Pancreas (tissue), 10 donors: ENCODE data around the gene TRIP12. TPM values are rescaled to one million over a fixed set of nuclear protein-coding genes. Genes with fewer than 3 reads are reported as not detected.
"Not testable (repeated sequence)": the region's sequence is repeated elsewhere in the genome, so short reads cannot be mapped to it uniquely, and the experiment has no call there.

Source experiments
- ATAC-seq, 4 donors: fragments of 200-7000 bp; cut with Tn5 transposase; one replicate each; pipeline versions ENCODE4 v1.8.0 to v1.9.1; 2020; ENCODE audit warnings: mild to moderate bottlenecking in 4 of 4, moderate library complexity in 4 of 4
- DNase-seq, 6 donors: peaks; one replicate each; pipeline ENCODE4 v3.0.0-alpha.2; 2020
- FAIRE-seq: peaks from 2 replicates; lab custom pipeline; 2012; peaks lifted over from hg19 to GRCh38; lab: Jason Lieb, UNC
- H3K27ac ChIP-seq, 4 donors: fragments of 200-600 bp; sonication (generic); 1 replicate in 3 of 4; 2 replicates in 1 of 4; pipeline versions ENCODE4 v1.5.0 to v1.8.0; 2020
- H3K27me3 ChIP-seq, 4 donors: fragments of 200-600 bp; one replicate each; pipeline ENCODE4 v1.8.0; 2021
- H3K36me3 ChIP-seq, 3 donors: fragments of 200-600 bp; sonication (generic) in 1 of 3; one replicate each; pipeline versions ENCODE4 v1.5.0 to v1.8.0; 2020 to 2021
- H3K4me1 ChIP-seq, 3 donors: fragments of 200-600 bp; one replicate each; pipeline ENCODE4 v1.8.0; 2021
- H3K4me3 ChIP-seq, 4 donors: fragments of 200-600 bp; sonication (generic) in 2 of 4; one replicate each; pipeline versions ENCODE4 v1.5.0 to v1.8.0; 2020 to 2021
- H3K9me3 ChIP-seq, 4 donors: fragments of 200-600 bp; one replicate each; pipeline ENCODE4 v1.8.0; 2021
- WGBS, 2 donors: extraction: QIAGEN DNeasy Blood & Tissue Kit; methylation state at CpG; one replicate each; pipeline ENCODE4 v1.1.7; 2013; 5-methylcytosine and 5-hydroxymethylcytosine counted together
- intact Hi-C, 3 donors: fragments of 100-400 bp; cut with DNase I; formaldehyde crosslinking; loops; one replicate each; pipeline versions ENCODE4 v1.11.1 to v1.14.2; 2022
- polyA plus RNA-seq, 2 donors: library from polyadenylated mRNA; stranded (reverse); fragments of 200-250 nt; gene quantifications; one replicate each; pipeline ENCODE4 v1.2.3, GENCODE V29; 2013
- total RNA-seq, 6 donors: library from RNA; stranded (reverse); fragmentation: NEBNext Ultra II Directional in 4 of 6; extraction: Animal tissue kit (Norgen Biotek cat#: 25700) in 4 of 6; gene quantifications; one replicate each; pipeline versions ENCODE4 v1.2.1 to v1.2.4, GENCODE V29; 2021 to 2023
- TF ChIP-seq, protein P1 (sequence below), 4 donors: fragments of 200-600 bp; sonication (generic) in 3 of 4; IDR thresholded peaks; one replicate each; pipeline versions ENCODE4 v1.5.0 to v1.8.0; 2021; ENCODE audit warnings: antibody characterized with exemption in 4 of 4
- donor health status: healthy with polysubstance abuse.
- donor health status: DM: no; HTN: no; CAD: no; lungs with moderate emphysema.
- donor health status: DM: no; HTN: no; CAD: no.
- donor health status: control.
- donor health status: control.
- donor health status: Bipolar disorder and iron deficiency.
- donor health status: DM: yes; HTN: yes; CAD: no.
- donor health status: DM: no; HTN: no; CAD: no.
- donor health status: DM: no; HTN: no; CAD: no.
- donor health status: DM: yes; HTN: yes; CAD: no.

Gene TRIP12
- total and polyA plus RNA-seq, 8 donors: 12.2 to 106 (median 58.6) TPM

DNA sequence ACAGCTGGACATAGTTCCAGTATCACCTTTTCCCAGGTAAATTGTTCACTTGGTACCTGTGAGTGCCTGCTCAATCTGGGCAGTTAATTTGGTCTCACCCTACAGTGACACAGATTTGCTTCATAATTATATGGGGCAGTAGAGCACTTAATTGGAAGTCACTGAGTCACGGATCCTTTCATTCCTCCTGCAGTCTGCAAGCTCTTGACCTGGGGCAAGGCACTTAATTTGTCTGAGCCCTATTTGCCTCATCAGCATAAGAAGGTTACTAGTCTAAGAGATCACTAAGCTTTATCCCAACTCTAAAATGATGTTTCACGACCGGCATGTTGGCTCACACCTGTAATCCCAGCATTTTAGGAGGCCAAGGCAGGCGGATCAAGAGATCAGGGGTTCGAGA lies 9.4 kb upstream of the TRIP12 start:
- Histone ChIP-seq H3K36me3 (no peaks in the 10 kb centered on the region), H3K9me3 (no peaks in the 10 kb centered on the region), H3K4me3 (no peak overlapping the region), H3K27ac (no peak overlapping the region), H3K27me3 (no peaks in the 10 kb centered on the region), H3K4me1 (no peaks in the 10 kb centered on the region)
- ATAC-seq (no peak), DNase-seq (no peak), FAIRE-seq (no peak)
- intact Hi-C loops: no loop called here
- TF ChIP-seq, protein P1, sequence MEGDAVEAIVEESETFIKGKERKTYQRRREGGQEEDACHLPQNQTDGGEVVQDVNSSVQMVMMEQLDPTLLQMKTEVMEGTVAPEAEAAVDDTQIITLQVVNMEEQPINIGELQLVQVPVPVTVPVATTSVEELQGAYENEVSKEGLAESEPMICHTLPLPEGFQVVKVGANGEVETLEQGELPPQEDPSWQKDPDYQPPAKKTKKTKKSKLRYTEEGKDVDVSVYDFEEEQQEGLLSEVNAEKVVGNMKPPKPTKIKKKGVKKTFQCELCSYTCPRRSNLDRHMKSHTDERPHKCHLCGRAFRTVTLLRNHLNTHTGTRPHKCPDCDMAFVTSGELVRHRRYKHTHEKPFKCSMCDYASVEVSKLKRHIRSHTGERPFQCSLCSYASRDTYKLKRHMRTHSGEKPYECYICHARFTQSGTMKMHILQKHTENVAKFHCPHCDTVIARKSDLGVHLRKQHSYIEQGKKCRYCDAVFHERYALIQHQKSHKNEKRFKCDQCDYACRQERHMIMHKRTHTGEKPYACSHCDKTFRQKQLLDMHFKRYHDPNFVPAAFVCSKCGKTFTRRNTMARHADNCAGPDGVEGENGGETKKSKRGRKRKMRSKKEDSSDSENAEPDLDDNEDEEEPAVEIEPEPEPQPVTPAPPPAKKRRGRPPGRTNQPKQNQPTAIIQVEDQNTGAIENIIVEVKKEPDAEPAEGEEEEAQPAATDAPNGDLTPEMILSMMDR (IDR thresholded peaks at IDR 0.05): no peak
- WGBS, 2 donors: 93 to 95% methylated on average over 5 of the region's 5 CpGs

DNA sequence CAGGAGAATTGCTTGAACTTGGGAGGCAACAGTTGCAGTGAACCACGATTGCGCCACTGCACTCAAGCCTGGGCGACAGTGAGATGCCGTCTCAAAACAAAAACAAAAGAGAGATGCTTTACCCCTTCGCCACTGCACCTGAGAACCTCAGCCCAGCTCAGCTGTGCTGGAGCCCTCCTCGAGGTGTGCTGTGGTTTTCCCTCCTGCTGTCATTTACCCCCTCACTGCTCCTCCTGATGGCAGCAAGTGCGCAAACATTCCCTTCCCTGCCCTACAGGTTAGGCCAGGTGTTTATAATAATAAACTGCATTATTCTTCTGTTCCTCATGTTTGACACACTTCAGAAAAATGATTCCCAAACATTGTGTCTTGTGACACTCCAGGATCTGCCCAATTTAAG lies 8.8 kb upstream of the TRIP12 start:
- H3K4me1 ChIP-seq: no peaks in the 10 kb centered on the region
- intact Hi-C loops: no loop called here
- no peaks in the 10 kb centered on the region for H3K9me3 ChIP-seq
- no peaks in the 10 kb centered on the region for H3K36me3 ChIP-seq
- H3K27ac ChIP-seq: no peak overlapping the region
- H3K27me3 ChIP-seq: no peaks in the 10 kb centered on the region
- H3K4me3 ChIP-seq: no peak overlapping the region
- ATAC-seq (no peak), FAIRE-seq (no peak), DNase-seq (no peak)
- TF ChIP-seq, protein P1 (IDR thresholded peaks at IDR 0.05): no peak
- WGBS, 2 donors: 86 to 88% methylated on average over 7 of the region's 7 CpGs

- intact Hi-C loops: no loop called here
- Histone ChIP-seq H3K27ac (no peak overlapping the region), H3K36me3 (no peaks in the 10 kb centered on the region), H3K9me3 (no peaks in the 10 kb centered on the region), H3K4me3 (no peak overlapping the region), H3K27me3 (no peaks in the 10 kb centered on the region), H3K4me1 (peaks cover 0 to 5% (median 3%) of the 10 kb centered on the region in 3 donors)
- DNase-seq (no peak), ATAC-seq (no peak), FAIRE-seq (no peak)
- WGBS, 2 donors: 69 to 77% methylated on average over 2 of the region's 2 CpGs
- TF ChIP-seq, protein P1 (IDR thresholded peaks at IDR 0.05): no peak
These were observed 6.1 kb upstream of the TRIP12 start for GRCh38 chr2:229927817-229928321.

DNA sequence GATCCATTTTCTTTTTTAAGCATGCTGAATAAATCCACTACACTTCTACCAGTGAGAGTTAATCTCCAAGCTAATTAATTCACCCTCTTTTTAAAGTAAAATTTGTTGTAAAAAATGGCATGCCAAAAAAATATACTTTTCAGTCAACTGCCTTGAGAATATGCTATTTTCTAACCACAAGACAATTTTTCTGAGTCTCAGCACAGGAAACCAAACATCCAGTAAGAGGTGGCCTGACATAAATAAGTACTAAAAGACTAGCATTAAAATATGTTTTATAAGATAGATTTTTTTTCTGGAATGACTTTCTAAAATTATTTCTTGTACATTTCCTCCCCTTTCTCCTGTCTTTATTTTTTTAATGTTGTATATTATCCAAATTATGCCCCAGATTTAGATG lies 3.4 kb upstream of the TRIP12 start:
- H3K4me3 ChIP-seq: no peak overlapping the region
- intact Hi-C loops: no loop called here
- H3K27ac ChIP-seq: no peak overlapping the region
- DNase-seq (no peak), ATAC-seq (no peak), FAIRE-seq (no peak)
- H3K27me3 ChIP-seq: no peaks in the 10 kb centered on the region
- TF ChIP-seq, protein P1 (IDR thresholded peaks at IDR 0.05): no peak
- H3K36me3 ChIP-seq: no peaks in the 10 kb centered on the region
- H3K9me3 ChIP-seq: no peaks in the 10 kb centered on the region
- peaks cover 0 to 5% (median 3%) of the 10 kb centered on the region in 3 donors for H3K4me1 ChIP-seq

GRCh38 chr2:229924541-229924940 lies 2.7 kb upstream of the TRIP12 start:
- DNase-seq, H3K27me3 ChIP-seq, ATAC-seq, intact Hi-C loops, H3K27ac ChIP-seq, H3K4me1 ChIP-seq, H3K36me3 ChIP-seq, H3K9me3 ChIP-seq, FAIRE-seq, H3K4me3 ChIP-seq: not testable (repeated sequence)
- 94 to 97% methylated on average over 10 of the region's 10 CpGs for WGBS, 2 donors
